ENCODE measurements around the gene FAM149A. TPM values are rescaled to one million over a fixed set of nuclear protein-coding genes. Genes with fewer than 3 reads are reported as not detected.

The FAM149A gene
- total RNA-seq (2021; ENCODE audit: unreplicated experiment) (8.9 TPM), Bru-seq, nascent RNA (percentile 53 among the genes with signal in this experiment), BruChase-seq, experiment 1, labeled RNA remaining after a 6-hour chase (percentile 76 among the genes with signal in this experiment), BruChase-seq, experiment 2, labeled RNA remaining after a 2-hour chase (percentile 72 among the genes with signal in this experiment)
- 6.6 and 9.3 TPM in 2 replicates for polyA plus RNA-seq (2012)
- long read RNA-seq, partial matches to known transcripts = 2 of 13 reads
- long read RNA-seq, other reads (novel, unspliced or antisense) = 8 of 13 reads

GRCh38 chr4:186104114-186104889 is at the start of gene FAM149A:
Gene FAM149A (plus strand): TSS chr4:186104704.
- peak within 1 kb of the TSS; percentile 50 to 60 for H3K4me3 ChIP-seq (replicated peaks in 1 of 2; ENCODE audit: low read depth in 1 of 2, low read length in 2 of 2)
- no peaks in the 10 kb centered on the region for H3K9me3 ChIP-seq (ENCODE audit: control insufficient read depth in 1 of 2, insufficient read depth in 1 of 2, low read depth in 1 of 2, low read length in 2 of 2)
- no peaks in the 10 kb centered on the region for H3K79me2 ChIP-seq (ENCODE audit: insufficient read depth, low read length)
- peaks cover 4 to 18% of the 10 kb centered on the region in 2 experiments; a peak in 3 of 4 replicates for H3K4me1 ChIP-seq (ENCODE audit: control insufficient read depth in 1 of 2, insufficient read depth in 2 of 2, low read length in 2 of 2)
- H3K36me3 ChIP-seq (ENCODE audit: control insufficient read depth in 1 of 2, insufficient read depth in 2 of 2, low read length in 2 of 2) = no peaks in the 10 kb centered on the region
- RAD21 ChIA-PET (ENCODE audit: low non-redundant PET in 1 of 2, low total read pairs in 2 of 2, uncharacterized antibody in 2 of 2, unreplicated experiment in 2 of 2) = no interaction called here
- peak; percentile 94 for ATAC-seq
- intact Hi-C loops (cut with micrococcal nuclease) = no loop called here
- H4K20me1 ChIP-seq (ENCODE audit: insufficient read depth) = no peaks in the 10 kb centered on the region
- H2AFZ ChIP-seq (ENCODE audit: low read depth, low read length, poor library complexity, severe bottlenecking) = peak within 1 kb of the TSS; percentile 87
- H3K27ac ChIP-seq (ENCODE audit: low read depth, low read length) = peak within 1 kb of the TSS; percentile 46; the same call in 1 of the 2 replicates
- TF ChIP-seq SRF (IDR thresholded peaks at IDR 0.05; ENCODE audit: low read depth) (no peak), MAX (IDR thresholded peaks at IDR 0.05) (peak; percentile 22; the same call in 1 of the 2 replicates), POLR2AphosphoS5 (IDR thresholded peaks at IDR 0.05; ENCODE audit: low read depth, low read length) (peak; percentile 61)
- H3K9me2 ChIP-seq (ENCODE audit: insufficient read depth) = no peaks in the 10 kb centered on the region
- peak within 1 kb of the TSS; percentile 90 for H3K4me2 ChIP-seq (ENCODE audit: low read length)
- CTCF ChIA-PET = no interaction called here
- peak within 1 kb of the TSS; percentile 59 for H3K9ac ChIP-seq (ENCODE audit: low read length)
- no peaks in the 10 kb centered on the region for H3K27me3 ChIP-seq (ENCODE audit: insufficient read depth, low read length)
- no TSS peak for BruUV-seq (replicated peaks)
- POLR2A ChIA-PET = interaction anchor here (0.6 kb wide), 1 partner anchor 16 kb away, joined by 4 read pairs; no protein-coding TSS in a partner anchor
- DNase-seq (ENCODE audit: low read depth, low spot score) = peak; percentile 19

DNA sequence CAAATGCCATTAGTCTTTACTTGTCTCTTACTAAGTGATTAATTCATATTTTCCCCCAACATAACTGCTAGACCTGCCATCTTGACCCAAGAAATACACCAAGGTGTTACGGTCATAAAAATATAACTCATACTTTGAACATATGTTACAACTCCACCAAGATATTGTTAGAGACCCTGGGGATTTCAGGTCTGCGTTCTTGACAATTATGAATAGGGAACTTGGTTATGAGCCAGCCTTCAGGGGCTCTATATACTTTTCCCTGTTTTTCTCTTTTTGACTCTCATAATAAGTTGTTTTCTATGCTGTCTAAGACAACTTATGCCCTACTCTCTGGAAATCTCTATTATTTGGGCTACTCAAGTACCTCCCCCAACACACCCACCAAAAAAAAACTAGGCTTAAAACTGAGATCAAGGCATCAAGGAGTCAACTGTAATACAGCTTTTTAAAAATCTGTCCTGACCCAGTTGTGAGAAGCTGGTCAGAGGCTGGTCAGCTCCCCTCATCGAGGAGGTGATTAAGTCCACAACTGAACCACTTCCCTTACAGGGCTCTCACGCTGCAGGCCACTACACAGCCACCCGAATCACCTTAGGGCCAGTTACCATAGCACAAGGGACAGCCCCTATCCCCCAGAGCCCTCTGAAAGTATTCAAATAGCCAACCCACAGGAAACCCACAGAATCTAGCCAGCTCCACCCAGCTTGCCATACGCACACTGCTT is 46.1 kb upstream of the FAM149A start:
- H3K4me1 ChIP-seq (ENCODE audit: control insufficient read depth in 1 of 2, insufficient read depth in 2 of 2, low read length in 2 of 2) = no peaks in the 10 kb centered on the region
- H3K4me3 ChIP-seq (replicated peaks in 1 of 2; ENCODE audit: low read depth in 1 of 2, low read length in 2 of 2) = no peak overlapping the region
- H3K9me3 ChIP-seq (ENCODE audit: control insufficient read depth in 1 of 2, insufficient read depth in 1 of 2, low read depth in 1 of 2, low read length in 2 of 2) = no peaks in the 10 kb centered on the region
- no peak overlapping the region for H3K9ac ChIP-seq (ENCODE audit: low read length)
- DNase-seq (ENCODE audit: low read depth, low spot score) = no peak
- POLR2A ChIA-PET = no interaction called here
- CTCF ChIA-PET = no interaction called here
- no peaks in the 10 kb centered on the region for H3K36me3 ChIP-seq (ENCODE audit: control insufficient read depth in 1 of 2, insufficient read depth in 2 of 2, low read length in 2 of 2)
- RAD21 ChIA-PET (ENCODE audit: low non-redundant PET in 1 of 2, low total read pairs in 2 of 2, uncharacterized antibody in 2 of 2, unreplicated experiment in 2 of 2) = no interaction called here
- TF ChIP-seq ZNF274 (IDR thresholded peaks at IDR 0.05; ENCODE audit: low read depth, low read length) (no peak), SP1 (IDR thresholded peaks at IDR 0.05; ENCODE audit: low read depth) (no peak), POLR2A (IDR thresholded peaks at IDR 0.05; ENCODE audit: borderline replicate concordance, extremely low read depth, insufficient read depth, insufficient read length) (no peak), CTCF (IDR thresholded peaks at IDR 0.05 in 2 of 3, conservative IDR thresholded peaks at IDR 0.05 in 1 of 3; ENCODE audit: borderline replicate concordance in 1 of 3, insufficient read depth in 1 of 3, low read depth in 2 of 3, low read length in 2 of 3) (no peak), JUND (IDR thresholded peaks at IDR 0.05) (no peak), ATF3 (IDR thresholded peaks at IDR 0.05) (no peak), YY1 (IDR thresholded peaks at IDR 0.05; ENCODE audit: extremely low read depth, insufficient replicate concordance, low read depth, low read length) (no peak), EGR1 (IDR thresholded peaks at IDR 0.05; ENCODE audit: low read depth) (no peak), POLR2AphosphoS5 (IDR thresholded peaks at IDR 0.05; ENCODE audit: low read depth, low read length) (no peak), FOSL1 (IDR thresholded peaks at IDR 0.05; ENCODE audit: low read depth) (no peak), SRF (IDR thresholded peaks at IDR 0.05; ENCODE audit: low read depth) (no peak)
- H3K27ac ChIP-seq (ENCODE audit: low read depth, low read length) = no peak overlapping the region
- H3K9me2 ChIP-seq (ENCODE audit: insufficient read depth) = no peaks in the 10 kb centered on the region
- BruUV-seq (replicated peaks) = no TSS peak
- H3K79me2 ChIP-seq (ENCODE audit: insufficient read depth, low read length) = no peaks in the 10 kb centered on the region
- no peak for ATAC-seq
- no peak overlapping the region for H2AFZ ChIP-seq (ENCODE audit: low read depth, low read length, poor library complexity, severe bottlenecking)
- H3K4me2 ChIP-seq (ENCODE audit: low read length) = no peak overlapping the region
- no peaks in the 10 kb centered on the region for H4K20me1 ChIP-seq (ENCODE audit: insufficient read depth)
- H3K27me3 ChIP-seq (ENCODE audit: insufficient read depth, low read length) = no peaks in the 10 kb centered on the region
- intact Hi-C loops (cut with micrococcal nuclease) = no loop called here

Data from HCT116 (cell line).